ENCODE measurements around the gene CCDC201. TPM values are rescaled to one million over a fixed set of nuclear protein-coding genes. Genes with fewer than 3 reads are reported as not detected.

The CCDC201 gene
- total RNA-seq, 1 donor from 2014 or later: not detected

- FAIRE-seq: no peak
- H4K20me1 ChIP-seq (ENCODE audit: insufficient read depth, low read length): peaks cover 15% of the 10 kb centered on the region
- peak overlapping the region; percentile 59 for H3K4me3 ChIP-seq (ENCODE audit: insufficient read depth, low read depth, low read length)
- peaks cover 48% of the 10 kb centered on the region for H3K4me1 ChIP-seq (ENCODE audit: insufficient read depth, low read length)
- H3K36me3 Mint-ChIP-seq (ENCODE audit: low read depth, unreplicated experiment): peaks cover 20% of the 10 kb centered on the region
- H2AFZ ChIP-seq (ENCODE audit: low read depth, low read length): no peak overlapping the region
- no peak for DNase-seq (ENCODE audit: low read depth)
- peak overlapping the region; percentile 87 for H3K4me2 ChIP-seq (ENCODE audit: low read length)
- H3K27me3 ChIP-seq (ENCODE audit: insufficient read depth, low read length): peaks cover 9% of the 10 kb centered on the region
- H3K27ac Mint-ChIP-seq (ENCODE audit: unreplicated experiment): no peak overlapping the region
- H3K9me3 Mint-ChIP-seq (ENCODE audit: unreplicated experiment): no peaks in the 10 kb centered on the region
- H3K9me3 ChIP-seq (ENCODE audit: insufficient read depth, low read depth, low read length): no peaks in the 10 kb centered on the region
- H3K9ac ChIP-seq (ENCODE audit: low read length): peak overlapping the region; percentile 64
- H3K79me2 ChIP-seq (ENCODE audit: insufficient read depth, low read length): no peaks in the 10 kb centered on the region
- peak overlapping the region; percentile 96 for H3K4me3 Mint-ChIP-seq (ENCODE audit: unreplicated experiment)
- TF ChIP-seq EZH2 (IDR thresholded peaks at IDR 0.05; ENCODE audit: insufficient read depth, low read length): no peak
- no peak for TF ChIP-seq CTCF (IDR thresholded peaks at IDR 0.05; ENCODE audit: insufficient read depth, low read depth, low read length)
- H3K27me3 Mint-ChIP-seq (ENCODE audit: low read depth, unreplicated experiment): no peaks in the 10 kb centered on the region
- H3K4me1 Mint-ChIP-seq (ENCODE audit: low read depth, unreplicated experiment): peaks cover 46% of the 10 kb centered on the region
- H3K27ac ChIP-seq (ENCODE audit: low read depth, low read length): no peak overlapping the region
- H3K36me3 ChIP-seq (ENCODE audit: insufficient read depth, low read length): peaks cover 8% of the 10 kb centered on the region
These were observed 46.4 kb upstream of the CCDC201 start for GRCh38 chr7:45919231-45919784.

GRCh38 chr7:45918556-45918955, 45.7 kb upstream of the CCDC201 start:
- Mint-ChIP-seq H3K27me3 (ENCODE audit: low read depth, unreplicated experiment) (no peaks in the 10 kb centered on the region), H3K4me3 (ENCODE audit: unreplicated experiment) (peak overlapping the region; percentile 96), H3K27ac (ENCODE audit: unreplicated experiment) (no peak overlapping the region), H3K4me1 (ENCODE audit: low read depth, unreplicated experiment) (peaks cover 40% of the 10 kb centered on the region), H3K36me3 (ENCODE audit: low read depth, unreplicated experiment) (peaks cover 20% of the 10 kb centered on the region), H3K9me3 (ENCODE audit: unreplicated experiment) (no peaks in the 10 kb centered on the region)
- Histone ChIP-seq H3K4me3 (ENCODE audit: insufficient read depth, low read depth, low read length) (peak overlapping the region; percentile 59), H3K4me2 (ENCODE audit: low read length) (peak overlapping the region; percentile 87), H3K27me3 (ENCODE audit: insufficient read depth, low read length) (peaks cover 9% of the 10 kb centered on the region), H3K9me3 (ENCODE audit: insufficient read depth, low read depth, low read length) (no peaks in the 10 kb centered on the region), H3K4me1 (ENCODE audit: insufficient read depth, low read length) (peaks cover 41% of the 10 kb centered on the region), H3K36me3 (ENCODE audit: insufficient read depth, low read length) (peaks cover 8% of the 10 kb centered on the region), H4K20me1 (ENCODE audit: insufficient read depth, low read length) (peaks cover 15% of the 10 kb centered on the region), H3K9ac (ENCODE audit: low read length) (no peak overlapping the region), H3K79me2 (ENCODE audit: insufficient read depth, low read length) (no peaks in the 10 kb centered on the region), H3K27ac (ENCODE audit: low read depth, low read length) (no peak overlapping the region), H2AFZ (ENCODE audit: low read depth, low read length) (no peak overlapping the region)
- FAIRE-seq: no peak
- no peak for TF ChIP-seq EZH2 (IDR thresholded peaks at IDR 0.05; ENCODE audit: insufficient read depth, low read length)
- TF ChIP-seq CTCF (IDR thresholded peaks at IDR 0.05; ENCODE audit: insufficient read depth, low read depth, low read length): no peak
- no peak for DNase-seq (ENCODE audit: low read depth)

- Histone ChIP-seq H4K20me1 (ENCODE audit: insufficient read depth, low read length) (peaks cover 15% of the 10 kb centered on the region), H3K4me3 (ENCODE audit: insufficient read depth, low read depth, low read length) (no peak overlapping the region), H3K9ac (ENCODE audit: low read length) (no peak overlapping the region), H3K4me1 (ENCODE audit: insufficient read depth, low read length) (peaks cover 33% of the 10 kb centered on the region), H3K9me3 (ENCODE audit: insufficient read depth, low read depth, low read length) (no peaks in the 10 kb centered on the region), H3K27me3 (ENCODE audit: insufficient read depth, low read length) (peaks cover 9% of the 10 kb centered on the region), H3K79me2 (ENCODE audit: insufficient read depth, low read length) (no peaks in the 10 kb centered on the region), H2AFZ (ENCODE audit: low read depth, low read length) (no peak overlapping the region), H3K4me2 (ENCODE audit: low read length) (peak overlapping the region; percentile 87), H3K36me3 (ENCODE audit: insufficient read depth, low read length) (peaks cover 8% of the 10 kb centered on the region), H3K27ac (ENCODE audit: low read depth, low read length) (no peak overlapping the region)
- Mint-ChIP-seq H3K4me1 (ENCODE audit: low read depth, unreplicated experiment) (peaks cover 31% of the 10 kb centered on the region), H3K27me3 (ENCODE audit: low read depth, unreplicated experiment) (no peaks in the 10 kb centered on the region), H3K4me3 (ENCODE audit: unreplicated experiment) (peak overlapping the region; percentile 96), H3K9me3 (ENCODE audit: unreplicated experiment) (no peaks in the 10 kb centered on the region), H3K36me3 (ENCODE audit: low read depth, unreplicated experiment) (peaks cover 28% of the 10 kb centered on the region), H3K27ac (ENCODE audit: unreplicated experiment) (peak overlapping the region; percentile 50)
- TF ChIP-seq CTCF (IDR thresholded peaks at IDR 0.05; ENCODE audit: insufficient read depth, low read depth, low read length) (peak; percentile 84), EZH2 (IDR thresholded peaks at IDR 0.05; ENCODE audit: insufficient read depth, low read length) (no peak)
- DNase-seq (ENCODE audit: low read depth) (peak; percentile 41), FAIRE-seq (no peak)
These were observed 44.8 kb upstream of the CCDC201 start for GRCh38 chr7:45917658-45918057.

Measured in astrocyte (in vitro differentiated cells and primary cell).